NCI-H510A (cell line): ENCODE measurements around the gene HMBS.
"Not testable (repeated sequence)": the region's sequence is repeated elsewhere in the genome, so short reads cannot be mapped to it uniquely, and the experiment has no call there.

Experiments
- DNase-seq: peaks from one replicate; lab custom pipeline; 2025; lab: John Stamatoyannopoulos, UW

HMBS gene

GRCh38 chr11:119084663-119085436 lies at the start of gene HMBS:
HMBS (plus strand) TSS chr11:119084881; CDS start chr11:119085034, 153 bp downstream.
- peak; percentile 79 for DNase-seq

- DNase-seq: no peak
Measured at GRCh38 chr11:119038884-119039283, 45.8 kb upstream of the HMBS start.

- DNase-seq: not testable (repeated sequence)
Measured at GRCh38 chr11:119039471-119039870, 45.2 kb upstream of the HMBS start.

- DNase-seq: no peak
Measured at GRCh38 chr11:119041821-119042514, 42.7 kb upstream of the HMBS start.

GRCh38 chr11:119042927-119043326 lies 41.8 kb upstream of the HMBS start:
- no peak for DNase-seq

- no peak for DNase-seq
Measured at GRCh38 chr11:119044708-119045107, 40.0 kb upstream of the HMBS start.

- no peak for DNase-seq
Measured at GRCh38 chr11:119046489-119046888, 38.2 kb upstream of the HMBS start.

- no peak for DNase-seq
Measured at GRCh38 chr11:119047205-119047604, 37.5 kb upstream of the HMBS start.

- no peak for DNase-seq
Measured at GRCh38 chr11:119048644-119049043, 36.0 kb upstream of the HMBS start.

- no peak for DNase-seq
Measured at GRCh38 chr11:119049081-119049480, 35.6 kb upstream of the HMBS start.

- DNase-seq: no peak
Measured at GRCh38 chr11:119051440-119052162, 33.1 kb upstream of the HMBS start.

- DNase-seq: no peak
Measured at GRCh38 chr11:119052163-119052814, 32.4 kb upstream of the HMBS start.

GRCh38 chr11:119054418-119054817 lies 30.3 kb upstream of the HMBS start:
- DNase-seq: no peak

GRCh38 chr11:119055901-119056300 lies 28.8 kb upstream of the HMBS start:
- no peak for DNase-seq

- DNase-seq: peak; percentile 26
Measured at GRCh38 chr11:119056421-119056999, 28.2 kb upstream of the HMBS start.

- DNase-seq: peak; percentile 98
Measured at GRCh38 chr11:119057000-119057769, 27.5 kb upstream of the HMBS start, which contains the start of gene HYOU1. HYOU1 (minus strand) TSS chr11:119057205; CDS start chr11:119056160, 1,045 bp downstream.

- DNase-seq: not testable (repeated sequence)
Measured at GRCh38 chr11:119059128-119059527, 25.6 kb upstream of the HMBS start.

- no peak for DNase-seq
Measured at GRCh38 chr11:119061256-119061655, 23.4 kb upstream of the HMBS start.

GRCh38 chr11:119062779-119063178 lies 21.9 kb upstream of the HMBS start:
- DNase-seq: no peak

- no peak for DNase-seq
Measured at GRCh38 chr11:119065369-119065768, 19.3 kb upstream of the HMBS start.
